ENCODE measurements around the gene SBNO2.
"Not testable (repeated sequence)": the region's sequence is repeated elsewhere in the genome, so short reads cannot be mapped to it uniquely, and the experiment has no call there.

SBNO2 gene

DNA sequence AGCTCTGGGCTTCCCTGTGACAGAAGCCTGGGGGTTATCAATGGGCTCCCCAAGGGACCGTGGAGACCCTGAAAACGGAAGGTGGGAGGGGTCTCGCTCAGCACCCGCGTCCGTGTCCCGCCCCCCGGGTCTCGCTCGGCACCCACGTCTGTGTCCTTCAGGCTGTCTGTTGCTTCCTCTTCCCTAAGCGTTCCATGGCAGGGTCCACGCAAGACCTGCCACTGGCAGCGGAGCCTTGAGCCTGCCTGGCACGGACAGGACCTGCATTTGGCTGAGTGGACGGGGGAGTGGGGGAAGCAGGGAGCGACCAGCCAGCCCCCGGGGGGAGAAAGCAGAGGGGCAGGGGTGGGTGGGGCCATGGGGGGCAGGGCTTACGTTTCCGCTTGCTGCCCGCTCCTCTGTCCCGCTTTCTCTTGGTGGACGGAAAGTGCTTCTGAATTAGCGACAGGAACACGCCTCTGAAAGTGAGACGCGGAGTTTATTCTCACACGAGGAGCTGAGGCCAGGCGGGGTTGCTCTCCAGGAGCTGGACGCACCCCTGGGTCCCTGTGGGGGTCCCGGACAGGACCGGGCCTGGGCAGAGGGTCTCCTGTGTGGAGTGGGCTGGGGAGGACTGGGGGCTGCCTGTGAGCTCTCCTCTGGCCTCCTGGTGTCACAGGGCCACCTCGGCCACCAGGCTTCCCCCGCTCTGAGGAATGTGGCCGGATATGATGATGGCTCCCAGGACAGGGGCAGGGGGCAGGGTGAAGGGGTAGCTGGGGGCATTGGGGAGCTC lies 58.2 kb downstream of the SBNO2 start:
- no peak for DNase-seq

- not testable (repeated sequence) for DNase-seq
These were observed 59.3 kb downstream of the SBNO2 start for GRCh38 chr19:1114728-1115127.

DNA sequence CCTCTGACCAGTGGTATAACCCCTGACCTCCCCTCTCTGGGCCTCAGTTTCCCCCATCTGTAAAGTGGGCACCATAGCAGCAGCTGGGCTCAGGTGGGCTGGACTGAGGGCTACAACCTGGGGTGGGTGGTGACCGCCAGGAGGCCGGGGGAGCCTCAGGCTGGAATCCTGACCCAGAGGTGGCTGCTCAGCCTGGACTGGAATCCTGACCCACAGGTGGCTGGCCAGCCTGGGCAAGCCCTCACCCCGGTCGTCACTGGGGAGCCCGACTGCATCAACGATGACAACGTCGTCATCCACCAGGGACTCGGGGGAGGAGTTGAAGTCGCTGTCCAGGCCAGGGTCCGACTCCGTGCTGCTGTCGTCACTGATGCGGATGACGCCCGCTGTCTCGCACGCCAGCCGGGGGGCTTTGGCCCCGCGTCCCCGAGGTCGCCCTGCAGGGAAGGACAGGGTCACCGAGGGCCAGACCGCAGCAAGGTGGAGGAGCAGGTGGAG lies 60.0 kb downstream of the SBNO2 start:
- no peak for DNase-seq

GRCh38 chr19:1113030-1113985 lies 60.8 kb downstream of the SBNO2 start:
- DNase-seq, result peak; percentile 80 to 82

DNA sequence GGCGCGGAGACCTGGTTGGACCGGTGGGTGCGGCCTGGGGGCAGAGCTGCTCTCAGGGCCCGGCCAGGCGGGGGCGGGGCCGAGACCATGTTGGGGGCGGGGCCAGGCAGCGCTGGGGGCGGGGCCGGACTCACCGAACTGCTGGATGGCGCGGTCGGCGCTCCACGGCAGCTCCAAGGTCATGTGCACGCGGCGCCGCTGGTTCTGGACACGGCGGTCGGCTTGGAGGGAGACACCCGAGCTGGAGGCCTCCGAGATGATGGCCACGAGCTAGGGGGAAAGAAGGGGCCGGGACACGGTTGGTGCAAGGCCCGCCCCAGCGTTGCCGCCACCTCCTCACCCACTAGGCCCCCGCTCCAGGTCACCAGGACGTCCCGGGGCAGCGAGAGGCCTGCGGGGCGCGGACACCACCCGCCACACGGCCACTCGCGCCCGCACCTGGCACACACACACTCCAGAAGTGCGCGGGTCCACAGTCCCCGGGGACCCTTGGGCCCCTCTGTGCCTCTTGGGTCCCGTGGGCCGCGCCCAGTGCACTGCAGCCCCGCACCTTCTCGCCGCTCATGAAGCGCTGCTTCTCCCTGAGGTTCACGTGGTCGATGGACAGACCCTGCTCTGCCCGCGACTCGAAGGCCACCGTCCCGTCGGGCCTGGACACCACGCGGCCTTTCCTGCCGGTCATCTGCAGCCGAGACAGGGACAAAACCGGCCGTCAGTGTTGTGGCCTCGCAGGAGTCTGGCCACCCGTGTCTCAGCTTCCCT lies 61.6 kb downstream of the SBNO2 start:
- no peak for DNase-seq

DNA sequence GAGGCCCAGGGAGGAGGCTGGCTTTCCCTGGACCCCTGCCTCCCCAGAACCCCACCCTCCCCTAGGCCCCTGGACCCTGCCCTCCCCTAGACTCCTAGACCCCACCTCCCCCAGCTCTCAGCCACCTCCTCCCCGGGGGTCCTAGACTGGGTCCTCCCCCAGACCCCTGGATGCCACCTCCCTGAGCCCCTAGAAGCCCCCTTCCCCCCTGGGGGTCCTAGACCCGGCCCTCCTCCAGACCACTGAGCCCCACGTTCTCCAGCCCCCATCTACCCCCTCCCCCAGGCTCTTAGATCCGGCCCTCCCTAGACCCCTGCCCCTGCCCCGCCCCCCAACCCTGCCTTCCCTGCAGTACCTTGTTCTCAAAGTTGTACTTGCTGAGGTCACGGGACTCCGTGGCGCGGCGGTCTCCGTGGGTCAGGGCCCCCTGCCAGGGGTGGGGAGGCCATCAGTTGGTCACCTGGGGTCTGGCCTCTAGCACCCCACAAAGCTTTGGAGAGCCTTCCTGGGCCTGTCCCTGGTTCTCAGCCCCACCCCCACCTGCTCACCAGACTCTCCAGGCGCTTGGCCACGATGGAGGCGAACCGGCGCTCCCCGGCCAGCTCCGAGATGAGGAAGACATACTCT lies 62.3 kb downstream of the SBNO2 start:
- DNase-seq, result no peak

DNA sequence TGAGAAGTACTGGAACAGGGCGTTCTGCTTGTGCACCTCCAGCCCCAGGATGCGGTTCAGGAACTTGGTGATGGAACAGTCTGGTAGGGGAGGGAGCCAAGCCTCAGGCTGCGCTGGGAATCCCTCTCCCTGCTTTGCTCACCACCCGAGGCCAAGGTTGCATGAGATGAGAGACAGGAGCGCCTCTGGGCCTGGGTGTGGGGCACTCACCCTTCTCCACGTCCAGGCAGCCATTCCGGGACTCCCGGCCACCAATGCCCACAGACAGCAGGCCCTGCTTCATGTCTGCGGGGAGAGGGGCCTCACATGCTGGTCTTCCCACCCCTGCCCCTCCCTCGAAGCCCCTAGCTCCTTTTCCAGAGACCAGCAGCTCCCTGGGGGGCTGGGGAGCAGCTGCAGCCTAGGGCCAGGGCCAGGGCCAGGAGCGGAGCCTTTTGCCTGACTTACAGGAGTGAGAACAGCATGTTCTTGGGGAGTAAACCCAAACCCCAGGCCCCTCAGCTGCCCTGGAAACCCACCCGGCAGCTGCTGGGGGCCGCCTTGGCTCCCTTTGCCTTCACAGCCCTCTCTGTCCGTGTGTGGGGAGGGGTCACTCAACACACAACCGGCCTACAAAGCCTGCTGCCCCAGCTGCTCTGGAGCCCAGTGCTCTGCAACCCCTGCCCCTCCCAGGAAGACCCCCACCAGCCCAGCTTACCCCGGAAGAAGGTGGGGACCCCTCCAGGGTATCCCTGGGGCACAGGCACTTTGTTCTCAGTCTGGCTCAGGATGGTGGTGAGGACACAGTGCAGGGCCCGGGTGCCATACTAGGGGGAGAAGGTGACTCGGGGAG lies 63.0 kb downstream of the SBNO2 start:
- DNase-seq, result no peak

DNA sequence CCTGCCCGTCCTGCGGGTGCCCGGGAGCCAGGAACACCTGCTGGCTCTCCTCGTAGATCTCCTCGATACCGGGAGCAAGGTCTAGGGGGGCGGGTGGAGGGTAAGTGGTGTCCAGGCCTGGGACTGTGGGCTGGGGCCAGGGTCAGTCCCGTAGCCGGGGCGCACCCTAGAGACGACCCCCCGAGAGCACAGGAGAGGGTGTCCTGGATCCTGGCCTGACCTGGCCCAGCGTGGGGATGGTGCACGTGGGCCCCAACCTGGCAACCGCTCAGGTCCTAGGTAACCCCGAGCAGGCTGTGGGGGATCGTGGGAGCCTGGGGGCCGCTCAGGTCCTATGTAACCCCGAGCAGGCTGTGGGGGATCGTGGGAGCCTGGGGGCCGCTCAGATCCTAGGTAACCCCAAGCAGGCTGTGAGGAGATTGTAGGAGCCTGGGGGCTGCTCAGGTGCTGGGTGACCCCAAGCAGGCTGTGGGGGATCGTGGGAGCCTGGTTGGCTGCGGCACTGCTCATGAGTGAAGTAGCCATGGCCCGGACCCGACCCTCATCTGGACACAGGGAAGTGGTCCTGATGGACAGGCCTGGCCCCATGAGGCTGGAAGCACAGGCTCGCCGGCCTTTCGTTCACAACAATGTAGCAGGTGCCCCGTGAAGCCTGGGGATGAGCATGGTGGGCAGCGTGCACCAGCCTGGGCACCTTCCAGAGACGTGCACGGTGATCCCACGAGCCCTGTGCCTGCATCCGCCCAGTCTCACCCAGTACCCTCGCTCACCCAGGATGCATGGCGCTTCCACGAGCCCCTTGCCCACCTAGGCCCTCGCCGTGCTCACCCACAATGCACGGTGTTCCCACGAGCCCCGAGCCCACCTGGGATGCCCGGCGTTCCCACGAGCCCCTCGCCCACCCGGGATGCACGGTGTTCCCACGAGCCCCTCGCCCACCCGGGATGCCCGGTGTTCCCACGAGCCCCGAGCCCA lies 64.1 kb downstream of the SBNO2 start:
- no peak for DNase-seq

GRCh38 chr19:1109032-1109551 lies 65.0 kb downstream of the SBNO2 start:
- DNase-seq, result no peak

- DNase-seq, result no peak
These were observed 65.6 kb downstream of the SBNO2 start for GRCh38 chr19:1108291-1109031.

DNA sequence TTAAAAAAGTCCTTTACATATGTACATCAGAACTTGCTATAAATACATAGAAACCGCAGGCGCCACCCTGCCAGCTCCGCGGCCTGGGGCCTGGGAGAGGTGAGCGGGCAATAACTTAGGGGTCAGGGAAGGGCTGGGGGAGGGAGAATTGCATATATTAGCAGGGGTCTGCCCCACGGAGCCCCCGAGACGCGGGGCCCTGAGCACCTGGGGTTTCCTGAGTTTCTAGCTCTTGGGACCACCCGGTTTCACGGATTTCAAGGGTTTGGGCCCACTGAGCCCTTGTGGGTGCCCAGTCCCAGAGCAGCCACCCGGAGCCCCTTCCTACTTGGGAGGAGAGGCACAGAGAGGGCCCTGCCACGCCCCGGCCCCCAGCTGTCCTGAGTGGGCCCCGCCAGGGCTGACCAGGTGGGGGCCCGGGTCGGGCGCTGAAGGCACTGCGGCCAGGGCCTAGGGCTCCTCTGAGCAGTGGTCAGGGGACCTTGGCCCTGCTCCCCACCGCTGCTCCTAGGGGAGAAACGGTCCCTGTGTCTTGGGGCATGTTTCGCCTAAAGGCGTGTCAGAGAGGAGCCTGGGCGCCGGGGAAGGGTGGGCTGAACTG lies 66.3 kb downstream of the SBNO2 start:
- DNase-seq, result no peak

DNA sequence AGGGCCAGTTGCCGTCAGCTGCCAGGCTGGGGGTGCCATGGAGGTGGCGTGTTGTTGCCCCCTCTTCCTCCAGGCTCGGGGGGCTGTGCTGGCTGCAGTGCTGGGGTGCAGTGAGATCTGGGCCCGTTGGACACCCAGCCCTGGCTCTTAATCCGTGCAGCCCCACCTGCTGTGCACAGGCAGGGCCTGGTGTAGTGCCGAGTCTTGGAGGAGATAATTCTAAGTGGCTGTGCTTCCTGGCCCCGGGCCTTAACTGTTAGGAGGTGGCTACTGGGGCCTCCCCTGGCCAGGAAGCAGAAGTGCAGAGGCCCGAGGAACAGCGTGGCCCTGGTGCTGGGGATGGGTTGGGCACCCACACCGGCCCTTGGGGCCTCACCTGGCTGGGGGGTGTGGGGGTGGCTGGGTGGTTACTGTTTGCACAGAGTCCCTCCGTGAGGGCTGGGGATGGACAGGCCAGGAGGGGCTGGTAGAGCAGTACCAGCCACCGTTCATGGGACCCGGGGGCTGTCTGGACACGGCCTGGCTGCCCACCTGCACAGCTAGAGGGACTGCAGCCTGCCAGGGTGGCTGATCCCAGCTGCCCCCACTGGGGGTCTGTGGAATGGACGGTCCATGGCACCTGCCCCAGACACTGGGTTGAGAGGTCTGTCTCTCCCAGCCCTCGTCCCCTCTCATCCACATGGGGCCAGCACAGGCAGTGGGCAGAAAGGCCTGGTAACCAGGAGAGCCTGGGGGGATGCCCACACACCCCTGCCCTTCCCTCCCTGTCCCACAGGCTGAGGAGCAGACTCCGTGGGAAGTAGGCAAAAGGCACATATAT lies 67.0 kb downstream of the SBNO2 start:
- DNase-seq, result no peak

DNA sequence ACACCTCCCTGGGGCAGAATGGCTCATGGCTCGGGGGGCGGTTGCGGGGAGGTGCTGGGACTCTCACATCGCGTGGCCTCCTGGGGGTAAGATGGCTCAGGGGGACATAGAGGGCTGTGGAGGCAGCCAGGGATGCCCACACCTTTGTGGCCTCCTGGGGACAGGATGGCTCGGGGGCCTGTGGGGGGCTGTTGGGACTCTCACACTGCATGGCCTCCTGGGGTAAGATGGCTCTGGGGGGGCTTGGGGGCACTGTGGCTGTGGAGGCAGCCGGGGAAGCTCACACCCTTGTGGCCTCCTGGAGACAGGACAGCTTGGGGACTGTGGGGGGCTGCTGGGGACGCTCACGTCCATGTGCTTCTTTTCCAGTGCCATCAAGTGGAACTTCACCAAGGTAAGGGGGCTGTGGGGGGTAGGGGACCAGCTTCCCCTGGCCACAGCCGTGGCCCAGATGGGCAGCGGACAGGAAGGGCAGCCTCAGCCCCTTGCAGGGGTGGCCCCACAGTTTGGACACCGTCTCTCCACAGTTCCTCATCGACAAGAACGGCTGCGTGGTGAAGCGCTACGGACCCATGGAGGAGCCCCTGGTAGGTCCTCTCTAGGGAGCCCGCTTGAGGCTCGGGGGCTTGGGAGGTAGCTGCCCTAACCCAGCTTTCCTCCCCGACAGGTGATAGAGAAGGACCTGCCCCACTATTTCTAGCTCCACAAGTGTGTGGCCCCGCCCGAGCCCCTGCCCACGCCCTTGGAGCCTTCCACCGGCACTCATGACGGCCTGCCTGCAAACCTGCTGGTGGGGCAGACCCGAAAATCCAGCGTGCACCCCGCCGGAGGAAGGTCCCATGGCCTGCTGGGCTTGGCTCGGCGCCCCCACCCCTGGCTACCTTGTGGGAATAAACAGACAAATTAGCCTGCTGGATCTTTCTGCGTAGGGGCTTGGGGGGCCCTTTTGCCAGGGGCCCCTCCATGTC lies 67.9 kb downstream of the SBNO2 start:
- no peak for DNase-seq

DNA sequence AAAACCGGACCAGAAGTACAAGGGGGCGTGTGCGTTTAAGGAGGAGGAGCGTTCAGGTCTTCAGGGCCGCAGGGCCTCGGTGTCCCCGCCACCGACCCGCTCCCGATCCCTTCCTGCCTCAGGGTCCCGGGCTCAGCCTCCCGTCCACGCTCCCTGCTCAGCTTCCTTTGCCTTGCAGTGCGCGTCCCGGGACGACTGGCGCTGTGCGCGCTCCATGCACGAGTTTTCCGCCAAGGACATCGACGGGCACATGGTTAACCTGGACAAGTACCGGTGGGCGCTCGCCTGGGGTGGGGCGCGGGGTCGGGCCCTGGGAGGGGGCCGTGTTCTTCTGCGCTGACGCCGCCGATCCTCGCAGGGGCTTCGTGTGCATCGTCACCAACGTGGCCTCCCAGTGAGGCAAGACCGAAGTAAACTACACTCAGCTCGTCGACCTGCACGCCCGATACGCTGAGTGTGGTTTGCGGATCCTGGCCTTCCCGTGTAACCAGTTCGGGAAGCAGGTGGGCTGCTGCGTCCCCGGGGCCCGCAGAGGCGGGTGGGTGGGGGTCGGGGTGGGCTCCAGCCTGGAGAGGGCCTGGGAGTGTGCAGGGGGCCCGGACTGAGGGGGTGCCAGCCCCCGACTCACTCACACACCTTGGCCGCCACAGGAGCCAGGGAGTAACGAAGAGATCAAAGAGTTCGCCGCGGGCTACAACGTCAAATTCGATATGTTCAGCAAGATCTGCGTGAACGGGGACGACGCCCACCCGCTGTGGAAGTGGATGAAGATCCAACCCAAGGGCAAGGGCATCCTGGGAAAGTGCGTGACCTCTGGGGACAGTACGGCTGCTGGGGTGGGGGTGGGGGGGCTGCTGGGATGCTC lies 68.8 kb downstream of the SBNO2 start:
- DNase-seq, result no peak

GRCh38 chr19:1104311-1105007 lies 69.6 kb downstream of the SBNO2 start:
- DNase-seq, result peak; percentile 63 to 69
